CD4-positive, alpha-beta T cell treated with Interleukin-1 beta for 1 hour (primary cell): ENCODE measurements around the gene GPC1.
"Not testable (repeated sequence)": the region's sequence is repeated elsewhere in the genome, so short reads cannot be mapped to it uniquely, and the experiment has no call there.

Experiments
- DNase-seq, 2 donors: peaks; one replicate each; pipeline ENCODE4 v3.0.0-alpha.2; 2020 to 2022

GPC1 gene

DNA sequence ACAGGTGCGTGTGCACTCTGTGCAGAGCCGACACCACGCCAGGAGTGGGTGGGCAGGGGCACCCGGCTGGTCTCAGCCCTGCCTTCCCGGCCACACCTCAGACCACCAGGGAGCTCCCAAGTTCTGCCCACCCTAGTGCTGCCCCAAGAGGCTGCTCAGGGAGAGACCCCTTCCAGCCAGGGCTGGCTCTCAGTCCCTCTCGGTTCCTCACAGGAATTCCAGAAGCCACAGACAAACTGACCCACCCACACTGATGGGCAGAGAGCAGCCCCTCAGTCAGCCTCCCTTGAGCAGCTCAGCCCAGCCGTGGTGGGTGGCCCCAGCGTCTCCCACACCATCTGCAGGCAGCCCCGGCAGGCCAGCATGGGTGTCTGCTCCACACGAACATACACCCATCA lies 33.8 kb downstream of the GPC1 start:
- DNase-seq: no peak

DNA sequence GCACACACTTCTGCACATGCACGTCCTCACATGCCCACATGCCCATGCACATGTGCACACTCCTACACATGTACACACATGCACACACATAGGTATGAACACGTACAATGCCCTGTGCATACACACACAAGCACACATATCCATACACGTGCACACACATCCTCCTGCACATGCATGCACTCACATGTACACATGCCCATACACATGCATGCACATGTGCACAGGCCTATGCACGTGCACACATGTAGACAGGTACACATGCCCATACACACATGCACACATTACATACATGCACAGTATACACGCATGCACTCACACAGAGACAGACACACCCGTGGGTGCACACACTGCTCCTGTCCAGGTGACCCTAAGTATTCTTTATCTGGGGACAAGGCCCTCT lies 34.3 kb downstream of the GPC1 start:
- no peak for DNase-seq

DNA sequence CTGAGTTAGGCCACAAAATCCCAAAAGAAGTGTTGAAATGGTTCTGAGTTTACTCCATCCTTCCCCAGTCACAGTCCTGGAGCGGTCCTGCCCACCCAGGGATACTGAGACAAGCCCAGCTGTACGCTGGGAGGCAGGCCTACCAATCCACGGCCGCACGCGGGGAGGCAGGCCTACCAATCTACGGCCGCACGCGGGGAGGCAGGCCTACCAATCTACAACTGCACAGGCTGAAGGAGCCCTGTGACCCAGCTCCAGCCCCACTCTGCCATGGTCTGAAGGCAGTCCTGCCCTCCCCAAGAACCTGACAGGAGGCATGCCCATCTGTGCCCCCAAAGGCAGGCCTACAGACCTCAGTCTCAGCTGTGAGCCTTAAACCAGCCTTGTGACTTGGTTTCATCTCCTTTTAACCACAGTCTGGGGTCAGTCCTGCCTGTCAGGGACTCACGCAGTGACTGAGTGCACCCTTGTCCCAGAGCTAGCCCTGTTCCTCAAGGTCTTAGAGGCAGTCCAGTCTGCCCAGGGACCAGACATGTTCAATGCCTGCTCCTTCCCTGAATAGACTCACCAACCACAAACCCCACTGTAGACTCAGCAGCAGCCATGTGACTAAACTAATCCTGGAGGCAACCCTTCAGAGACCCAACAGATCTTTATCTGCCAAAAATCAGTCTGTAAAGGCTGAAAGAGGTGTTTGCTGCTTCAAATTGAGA lies 36.8 kb downstream of the GPC1 start:
- DNase-seq: no peak

DNA sequence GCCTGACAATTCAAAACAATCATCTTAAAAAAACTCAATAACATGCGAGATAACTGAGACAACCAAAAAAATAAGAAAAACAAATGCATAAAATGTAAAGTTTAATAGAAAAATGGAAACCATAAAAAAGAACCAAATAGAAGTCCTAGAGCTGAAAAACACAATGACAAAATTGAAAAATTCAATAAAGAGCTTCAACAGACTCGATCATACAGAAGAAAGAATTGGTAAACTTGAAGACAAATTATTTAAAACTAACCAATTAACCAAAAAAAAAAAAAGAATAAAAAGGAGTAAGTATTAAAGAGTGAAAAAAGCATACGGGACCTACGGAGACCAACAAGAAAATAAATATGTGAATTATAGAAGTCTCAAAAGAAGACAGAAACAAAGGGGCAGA lies 37.7 kb downstream of the GPC1 start:
- no peak for DNase-seq

DNA sequence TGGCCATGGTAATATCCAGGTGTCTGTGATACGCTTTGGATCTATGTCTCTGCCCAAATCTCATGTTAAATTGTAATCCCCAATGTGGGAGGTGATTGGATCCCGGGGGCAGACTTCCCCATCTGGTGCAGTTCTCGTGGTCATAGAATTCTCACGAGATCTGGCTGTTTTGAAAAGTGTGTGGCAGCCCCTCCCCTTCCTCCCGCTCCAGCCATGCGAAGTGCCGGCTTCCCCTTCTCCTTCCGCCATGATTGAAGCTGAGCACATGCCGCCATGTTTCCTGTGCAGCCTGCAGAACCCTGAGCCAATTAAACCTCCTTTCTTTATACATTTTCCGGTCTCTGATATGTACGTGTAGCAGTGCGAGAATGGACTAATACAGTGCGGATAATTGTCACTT lies 42.5 kb downstream of the GPC1 start:
- DNase-seq: no peak

DNA sequence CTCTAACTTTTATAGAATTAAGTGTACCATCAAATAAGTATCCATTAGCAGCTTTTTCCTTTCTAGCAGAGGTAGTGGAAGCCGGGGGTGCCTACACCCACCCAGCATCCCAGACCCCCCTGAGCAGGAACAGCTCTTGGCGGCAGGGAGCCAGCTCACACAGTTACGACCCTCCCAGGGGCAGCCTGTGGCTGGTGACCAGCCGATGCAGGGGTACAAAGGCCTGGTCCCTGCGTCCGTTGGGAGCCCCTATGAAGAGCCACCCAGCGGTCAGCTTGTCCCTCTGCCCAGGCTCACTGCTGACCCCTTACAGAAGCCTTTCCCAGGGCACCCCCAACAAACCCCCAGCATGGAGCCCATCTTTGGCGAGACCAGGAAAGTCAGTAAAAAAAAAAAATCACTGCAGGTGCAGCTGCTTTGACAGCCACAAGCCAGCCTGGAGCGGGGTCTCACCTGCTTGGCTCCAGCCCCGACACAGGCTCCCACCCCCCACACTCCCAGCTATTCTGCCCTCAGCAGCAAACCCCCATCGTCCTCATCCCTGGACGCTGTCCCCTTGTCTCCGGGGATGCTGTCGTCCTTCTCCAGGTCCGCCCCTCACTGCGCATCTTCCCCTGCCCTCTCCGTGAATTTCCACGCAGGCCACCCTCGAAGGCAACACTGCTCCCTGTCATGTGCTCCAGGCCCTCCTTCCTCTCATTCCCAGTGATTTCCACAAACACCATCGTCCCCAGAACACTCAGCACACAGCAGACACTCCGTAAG lies 43.1 kb downstream of the GPC1 start:
- no peak for DNase-seq

DNA sequence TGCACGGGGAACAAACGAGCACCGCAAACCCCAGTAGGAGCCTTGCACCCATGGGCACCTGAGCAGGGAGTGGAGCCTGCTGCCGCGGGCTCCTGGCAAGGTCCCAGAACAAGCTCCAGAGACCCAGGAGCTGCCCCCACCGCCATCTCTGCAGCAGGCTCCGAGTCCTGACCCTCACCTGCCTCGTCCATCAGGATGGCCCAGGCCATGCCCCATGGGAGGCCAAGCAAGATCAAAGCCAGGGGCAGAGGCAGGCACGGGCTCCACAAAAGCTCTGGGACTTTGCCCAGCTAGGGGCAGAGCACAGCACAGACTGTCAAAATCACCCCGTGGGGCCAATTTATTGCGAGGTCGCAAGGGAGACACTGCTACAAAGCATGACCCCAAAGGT lies 43.6 kb downstream of the GPC1 start:
- no peak for DNase-seq

DNA sequence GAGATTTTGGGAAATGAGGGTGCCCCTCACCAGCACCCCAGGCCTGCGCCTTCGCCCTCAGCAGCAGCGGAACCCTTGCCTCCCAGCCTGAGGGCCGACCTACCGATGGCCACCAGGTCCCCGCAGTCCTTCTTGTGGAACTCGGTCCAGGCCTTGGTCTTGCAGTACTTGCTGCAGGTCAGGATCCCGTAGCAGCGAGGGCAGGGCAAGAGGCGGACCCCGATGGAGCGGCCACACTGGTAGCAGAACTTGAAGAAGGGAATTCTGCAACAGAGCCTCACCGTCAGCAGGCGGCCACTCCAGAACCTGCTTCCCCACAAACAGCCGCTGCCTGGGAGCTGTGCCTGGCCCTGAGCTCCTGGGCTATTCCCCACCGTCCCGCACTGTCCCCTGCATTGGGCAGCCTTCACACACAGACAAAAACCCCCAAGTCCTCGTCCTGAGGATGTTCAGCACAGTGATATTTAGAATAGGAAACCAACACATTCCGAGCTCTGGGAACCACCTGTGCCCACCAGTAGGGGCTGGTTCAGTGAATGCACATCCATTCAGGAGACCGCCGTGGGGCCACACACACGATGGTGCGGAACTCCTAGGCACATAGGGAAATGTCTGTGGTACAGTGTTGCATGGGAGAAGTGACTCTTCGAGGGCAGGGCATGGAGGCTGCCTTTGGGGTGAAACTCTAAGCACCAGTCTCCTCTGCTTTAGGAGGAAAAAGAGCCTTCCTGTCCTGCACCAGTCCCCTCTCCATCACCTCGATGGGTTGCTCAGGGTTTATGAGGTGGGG lies 45.6 kb downstream of the GPC1 start:
- DNase-seq: no peak

DNA sequence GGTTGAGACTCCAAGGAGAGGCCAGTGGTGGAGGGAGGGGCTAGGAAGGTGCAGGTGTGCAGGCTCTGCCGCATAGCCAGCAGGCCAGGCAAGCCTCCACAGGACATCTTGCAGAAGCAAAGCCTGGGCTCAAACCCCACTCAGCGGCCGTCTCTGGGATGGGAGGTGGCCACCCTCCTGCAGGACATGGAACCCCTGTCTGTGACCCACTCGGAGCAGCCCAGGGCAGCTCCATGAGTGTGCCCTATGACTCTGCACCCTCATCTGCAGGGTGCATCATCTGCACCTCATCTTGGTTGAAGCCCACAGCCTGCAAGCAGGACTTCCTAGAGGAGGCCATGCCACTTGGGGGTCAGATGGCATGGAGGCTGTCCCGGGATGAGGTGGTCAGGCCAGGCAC lies 46.3 kb downstream of the GPC1 start:
- DNase-seq: no peak

DNA sequence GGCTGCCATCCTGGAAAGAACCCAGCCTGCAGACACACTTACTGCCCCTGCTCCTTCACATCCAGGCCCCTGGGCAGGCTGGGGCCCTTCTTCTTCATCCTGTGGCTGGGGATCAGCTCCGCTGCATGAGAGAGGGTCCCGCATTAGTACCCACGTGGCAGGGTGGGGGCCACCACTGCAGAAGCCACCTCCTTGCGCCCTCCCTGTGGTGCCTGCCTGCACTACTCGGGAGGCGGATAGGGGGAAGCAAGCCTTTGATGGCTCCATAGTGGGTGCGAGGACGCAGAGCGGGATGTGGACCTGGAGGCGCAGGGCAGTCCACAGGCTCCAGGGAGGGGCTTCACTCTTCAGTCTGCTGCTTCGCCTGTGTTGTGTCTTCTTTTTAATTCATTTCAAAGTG lies 46.7 kb downstream of the GPC1 start:
- DNase-seq: no peak

DNA sequence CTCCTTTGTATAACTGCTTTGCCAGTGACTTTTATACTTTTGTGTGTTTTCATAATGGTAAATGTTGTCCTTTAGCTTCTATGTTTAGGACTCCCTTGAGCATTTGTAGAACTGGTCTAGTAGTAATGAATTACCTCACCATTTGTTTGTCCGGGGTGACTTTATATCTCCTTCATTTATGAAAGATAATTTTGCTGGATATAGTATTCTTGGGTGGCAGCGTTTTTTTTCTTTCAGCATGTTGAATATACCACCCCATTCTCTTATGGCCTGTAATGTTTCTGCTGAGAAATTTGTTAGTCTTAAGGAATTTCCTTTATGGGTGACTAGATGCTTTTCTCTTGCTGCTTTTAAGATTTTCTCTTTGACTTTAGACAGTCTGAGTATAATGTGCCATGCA lies 56.0 kb downstream of the GPC1 start:
- DNase-seq: no peak

DNA sequence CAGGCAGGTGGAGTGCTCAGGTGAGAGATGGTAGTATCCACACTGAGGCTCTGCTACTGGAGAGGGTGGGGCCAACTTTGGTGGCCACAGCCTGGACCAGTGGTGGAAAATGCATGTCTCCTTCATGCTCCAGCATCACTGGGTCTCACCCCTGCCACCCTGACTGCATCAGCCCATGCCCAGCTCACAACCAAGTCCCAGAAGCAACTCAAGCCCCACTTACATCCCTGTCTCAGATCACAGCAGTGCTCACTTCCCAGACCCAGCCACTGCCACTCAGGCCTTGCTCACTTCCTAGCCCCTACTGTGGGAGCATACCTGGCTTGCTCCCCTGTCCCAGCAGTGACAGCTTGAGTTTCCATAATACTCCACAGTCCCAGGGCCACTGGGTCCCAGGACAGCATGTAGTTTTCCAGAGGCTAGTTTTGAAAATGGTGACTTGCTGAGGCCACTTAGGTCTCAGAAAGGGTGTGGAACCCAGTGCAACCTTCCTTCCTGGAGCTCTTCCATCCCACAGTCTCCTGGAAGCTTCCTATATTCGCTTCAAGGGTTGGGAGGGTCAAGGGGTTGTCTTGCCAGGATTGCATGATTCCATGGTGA lies 58.8 kb downstream of the GPC1 start:
- no peak for DNase-seq

DNA sequence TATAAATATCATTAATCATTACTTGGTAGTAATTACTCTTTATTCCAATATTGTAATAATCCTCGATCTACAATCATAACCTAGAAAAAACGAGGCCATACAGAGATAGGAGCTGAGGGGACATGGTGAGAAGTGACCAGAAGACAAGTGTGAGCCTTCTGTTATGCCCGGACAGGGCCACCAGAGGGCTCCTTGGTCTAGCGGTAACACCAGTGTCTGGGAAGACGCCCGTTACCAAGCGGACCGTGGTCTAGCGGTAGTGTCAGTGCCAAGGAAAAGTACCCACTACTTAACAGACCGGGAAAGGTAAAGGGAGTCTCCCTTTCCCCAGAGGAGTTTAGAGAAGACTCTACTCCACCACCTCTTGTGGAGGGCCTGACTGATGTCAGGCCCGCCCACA lies 59.5 kb downstream of the GPC1 start:
- not testable (repeated sequence) for DNase-seq

DNA sequence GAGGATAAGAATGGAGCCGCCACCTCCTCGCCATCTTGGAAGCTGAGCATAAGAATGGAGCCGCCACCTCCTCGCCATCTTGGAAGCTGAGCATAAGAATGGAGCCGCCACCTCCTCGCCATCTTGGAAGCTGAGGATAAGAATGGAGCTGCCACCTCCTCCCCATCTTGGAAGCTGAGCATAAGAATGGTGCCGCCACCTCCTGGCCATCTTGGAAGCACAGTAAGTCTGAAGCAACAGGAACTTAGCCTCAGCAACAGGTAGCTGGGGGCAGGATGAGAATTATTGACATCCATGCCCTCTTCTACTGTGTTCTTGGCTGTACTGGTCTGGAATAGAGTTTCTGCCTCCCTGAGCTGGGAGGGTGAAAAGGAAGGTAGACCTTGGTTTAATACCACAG lies 61.6 kb downstream of the GPC1 start:
- not testable (repeated sequence) for DNase-seq

DNA sequence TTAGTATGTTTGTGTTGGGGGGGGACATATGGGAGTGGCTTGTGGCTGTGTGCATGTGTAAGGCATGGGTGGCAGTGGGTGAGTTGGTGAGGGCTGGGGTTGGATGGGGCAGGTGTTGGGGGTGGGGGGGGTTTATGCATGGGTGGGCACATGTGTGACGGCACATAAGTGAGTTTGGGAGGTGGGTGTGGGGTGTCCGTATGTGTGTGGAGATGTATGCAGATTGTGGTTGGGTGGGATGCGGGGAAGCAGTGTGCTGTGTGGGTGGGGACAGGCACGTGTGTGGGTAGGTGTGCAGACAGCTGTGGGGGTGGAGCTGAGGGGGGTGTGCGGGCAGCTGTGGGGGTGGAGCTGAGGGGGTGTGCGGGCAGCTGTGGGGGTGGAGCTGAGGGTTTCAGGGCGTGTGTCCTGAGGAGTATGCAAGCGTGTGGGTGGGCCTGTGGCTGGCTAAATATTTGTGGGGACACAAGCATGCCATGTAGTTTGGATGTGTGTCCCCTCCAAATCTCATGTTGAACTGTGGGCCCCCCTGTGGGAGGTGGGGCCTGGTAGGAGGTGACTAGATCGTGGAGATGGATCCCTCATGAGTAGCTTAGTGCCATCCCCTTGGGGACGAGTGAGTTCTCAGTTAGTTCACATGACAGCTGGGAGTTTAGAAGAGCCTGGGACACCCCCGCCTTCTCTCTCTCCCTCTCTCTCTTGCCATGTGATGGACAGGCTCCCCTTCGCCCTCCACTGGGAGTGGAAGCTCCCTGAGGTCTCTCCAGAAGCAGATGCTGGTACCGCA lies 62.9 kb downstream of the GPC1 start:
- no peak for DNase-seq

DNA sequence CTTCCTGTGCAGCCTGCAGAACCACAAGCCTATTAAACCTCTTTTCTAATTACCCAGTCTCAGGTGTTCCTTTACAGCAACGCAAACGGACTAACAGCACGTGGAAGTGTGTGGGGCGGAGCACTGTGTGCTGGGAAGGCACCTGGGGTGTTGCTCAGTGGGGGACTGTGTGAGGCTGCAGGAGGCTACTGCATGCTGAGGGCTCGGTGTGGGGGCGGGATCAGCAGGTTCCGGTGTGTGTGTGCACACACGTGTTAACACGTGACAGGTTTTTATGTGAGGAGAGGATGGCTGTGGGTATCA lies 63.4 kb downstream of the GPC1 start:
- DNase-seq: no peak

DNA sequence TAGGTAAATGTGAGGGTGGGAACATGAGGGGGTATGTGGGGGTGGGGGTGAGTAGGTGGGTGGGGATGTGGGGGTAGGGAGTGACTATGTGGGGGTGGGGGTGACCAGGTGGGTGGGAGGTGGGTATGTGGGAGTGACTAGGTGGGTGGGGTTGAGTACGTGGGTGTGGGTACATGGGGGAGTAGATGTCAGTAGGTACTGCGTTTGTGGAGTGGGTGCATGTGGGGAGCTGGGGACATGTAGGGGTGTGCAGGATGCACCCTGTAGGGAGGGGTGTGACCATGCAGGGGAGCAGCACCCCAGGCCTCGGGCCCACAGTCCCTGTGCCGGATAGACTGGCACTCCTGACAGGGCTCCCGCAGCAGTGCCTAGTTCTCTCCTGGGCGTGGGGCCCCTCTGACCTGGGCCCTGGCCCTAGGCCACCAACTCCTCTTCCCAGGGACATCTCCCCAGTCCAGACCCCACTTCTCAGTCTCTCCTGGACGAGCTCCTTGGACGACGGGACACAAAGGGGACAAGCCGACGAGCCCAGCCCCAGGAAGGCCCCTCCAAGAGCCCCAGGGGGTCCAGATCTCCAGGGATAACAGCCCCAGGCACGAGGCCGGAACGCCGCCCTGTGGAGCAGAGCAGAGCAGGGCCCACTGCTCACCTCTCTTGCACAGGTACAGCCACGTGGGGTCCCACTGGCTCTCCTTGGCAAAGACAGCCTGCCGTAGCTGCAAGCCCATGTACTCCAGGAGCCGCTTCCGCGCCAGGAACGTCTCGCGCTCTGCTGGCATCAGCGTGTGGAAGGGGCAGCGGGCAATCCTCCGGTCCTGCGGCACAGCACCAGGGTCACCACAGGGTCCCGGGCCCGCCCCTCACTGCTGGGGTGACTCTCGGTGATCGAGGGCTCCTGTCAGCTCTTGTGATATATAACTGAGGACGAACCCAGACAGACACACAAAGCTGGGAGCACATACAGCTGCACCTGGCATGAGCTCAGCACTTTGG lies 64.1 kb downstream of the GPC1 start:
- DNase-seq: no peak

DNA sequence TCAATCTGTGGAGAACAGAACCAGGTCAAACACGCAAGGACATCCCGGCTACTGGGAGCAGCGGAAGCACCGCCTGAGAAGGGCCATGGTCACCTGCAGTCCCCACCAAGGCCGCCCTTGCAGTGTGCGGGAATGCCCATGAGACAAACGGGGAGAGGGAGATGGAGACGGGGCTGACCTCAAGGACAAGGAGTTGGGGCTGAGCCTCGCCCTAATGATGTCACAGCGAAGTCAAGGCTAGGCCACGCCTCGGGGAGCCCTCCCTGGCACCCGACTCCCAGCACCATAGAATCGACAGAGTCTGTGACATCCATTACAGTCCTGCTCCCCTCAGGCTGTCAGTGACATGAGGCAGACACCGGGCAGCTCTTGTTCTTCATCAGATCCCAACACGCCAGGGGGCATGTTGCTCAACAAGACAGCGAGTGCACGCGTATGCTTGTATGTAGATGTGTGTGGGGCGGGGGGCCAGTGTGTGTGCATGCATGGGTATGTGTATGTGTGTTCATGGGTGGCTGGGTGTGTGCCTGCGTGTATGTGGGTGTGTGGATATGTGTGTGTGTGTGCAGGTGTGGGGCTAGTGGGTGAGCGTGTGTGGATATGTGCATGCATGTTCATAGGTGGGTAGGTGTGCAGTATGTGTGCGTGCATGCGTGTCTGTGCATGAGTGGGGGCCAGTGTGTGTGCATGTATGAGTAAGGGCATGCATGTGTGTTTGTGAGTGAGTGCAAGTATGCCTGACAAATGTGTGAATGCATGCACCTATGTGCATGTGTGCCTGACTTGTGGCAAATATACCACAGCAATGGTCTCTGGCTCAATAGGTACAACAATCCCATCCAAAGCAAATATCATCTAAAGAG lies 65.3 kb downstream of the GPC1 start:
- no peak for DNase-seq

DNA sequence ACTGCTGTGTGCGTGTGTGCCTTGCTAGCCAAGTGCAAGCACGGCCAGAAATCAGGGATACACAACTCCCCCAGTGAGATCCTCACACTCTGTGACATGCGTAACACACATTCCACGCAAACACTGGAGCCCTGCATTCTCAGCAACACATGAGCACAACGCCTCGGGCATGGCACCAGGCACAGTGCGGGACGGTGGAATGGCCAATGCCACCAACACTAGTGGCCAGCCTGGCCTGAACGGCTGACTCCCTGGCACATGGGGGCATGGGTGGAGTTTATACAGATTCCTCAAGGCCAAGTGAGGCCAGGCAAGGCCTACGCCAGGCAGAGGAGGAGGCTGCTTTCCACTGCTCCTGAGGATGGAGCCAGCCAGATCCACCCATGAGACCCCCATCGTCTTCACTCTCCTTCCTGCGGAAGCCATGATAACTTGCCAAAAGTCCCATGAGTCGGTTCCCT lies 66.1 kb downstream of the GPC1 start:
- DNase-seq: no peak

DNA sequence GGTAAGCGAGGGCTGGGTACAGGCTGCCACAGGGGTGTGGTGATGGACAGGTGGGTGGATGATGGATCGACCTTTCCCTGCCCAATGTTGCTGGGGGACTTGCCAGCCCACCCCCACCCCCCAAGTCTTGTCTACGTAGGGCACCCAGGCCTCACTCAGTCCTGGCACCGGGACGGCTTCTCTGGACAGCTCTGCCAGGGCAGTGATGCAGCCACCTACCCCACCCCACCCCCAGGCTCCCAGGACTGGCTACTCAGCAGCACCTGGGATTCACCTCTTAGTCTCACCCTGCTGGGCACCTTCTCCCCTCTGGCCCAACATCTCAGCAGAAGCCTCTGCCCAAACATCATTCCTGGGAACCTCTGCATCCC lies 66.6 kb downstream of the GPC1 start:
- DNase-seq: no peak
